Measurements from ENCODE around the gene SPOCK2.
"Not testable (repeated sequence)": the region's sequence is repeated elsewhere in the genome, so short reads cannot be mapped to it uniquely, and the experiment has no call there.

The SPOCK2 gene, protein sequence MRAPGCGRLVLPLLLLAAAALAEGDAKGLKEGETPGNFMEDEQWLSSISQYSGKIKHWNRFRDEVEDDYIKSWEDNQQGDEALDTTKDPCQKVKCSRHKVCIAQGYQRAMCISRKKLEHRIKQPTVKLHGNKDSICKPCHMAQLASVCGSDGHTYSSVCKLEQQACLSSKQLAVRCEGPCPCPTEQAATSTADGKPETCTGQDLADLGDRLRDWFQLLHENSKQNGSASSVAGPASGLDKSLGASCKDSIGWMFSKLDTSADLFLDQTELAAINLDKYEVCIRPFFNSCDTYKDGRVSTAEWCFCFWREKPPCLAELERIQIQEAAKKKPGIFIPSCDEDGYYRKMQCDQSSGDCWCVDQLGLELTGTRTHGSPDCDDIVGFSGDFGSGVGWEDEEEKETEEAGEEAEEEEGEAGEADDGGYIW

DNA sequence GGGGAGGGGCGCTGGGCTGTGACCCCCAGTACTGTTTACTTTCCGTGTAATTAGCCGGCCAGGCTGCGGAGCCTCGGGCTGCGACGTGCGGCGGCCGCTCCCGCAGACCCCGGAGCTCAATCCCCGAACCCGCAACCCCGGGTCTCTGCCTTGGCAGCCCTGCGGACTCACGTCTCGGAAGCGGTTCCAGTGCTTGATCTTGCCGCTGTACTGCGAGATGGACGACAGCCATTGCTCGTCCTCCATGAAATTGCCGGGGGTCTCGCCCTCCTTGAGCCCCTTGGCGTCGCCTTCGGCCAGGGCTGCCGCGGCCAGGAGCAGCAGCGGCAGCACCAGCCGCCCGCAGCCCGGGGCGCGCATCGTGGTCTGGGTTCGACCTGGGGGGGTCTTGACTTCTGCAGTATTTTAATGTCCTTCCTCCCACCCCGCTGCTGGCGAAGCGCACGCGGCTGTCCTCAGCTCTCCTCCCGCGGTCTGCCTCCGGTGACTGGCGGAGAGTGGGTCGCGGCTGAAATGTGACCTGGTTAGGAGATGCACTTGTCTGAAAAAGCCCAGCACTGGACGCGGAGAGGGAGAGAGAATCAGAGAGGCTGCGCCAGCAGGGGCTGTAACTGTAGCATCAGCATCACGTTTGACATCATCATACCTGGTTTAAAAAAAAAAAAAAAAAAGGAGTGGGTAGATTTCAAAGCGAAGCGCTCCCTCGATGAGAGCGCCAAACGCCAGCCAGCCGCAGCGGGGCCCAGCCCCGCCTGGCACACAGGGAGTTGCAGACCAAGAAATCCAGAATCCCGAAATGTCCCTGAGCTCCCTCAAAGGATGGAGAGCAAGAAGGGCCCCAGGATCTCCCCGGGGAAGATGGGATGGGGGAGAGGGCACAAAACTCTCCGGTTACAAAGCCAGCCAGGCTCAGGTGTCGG lies at the start of gene SPOCK2:
Gene SPOCK2 (minus strand): TSS at position 583 of the 920 bp plus-strand sequence. CDS start 223 bp downstream, at position 360.
- peak in 1 of 2 donors; percentile 43 for DNase-seq (ENCODE audit: low read depth in 2 of 2, low spot score in 1 of 2)

DNA sequence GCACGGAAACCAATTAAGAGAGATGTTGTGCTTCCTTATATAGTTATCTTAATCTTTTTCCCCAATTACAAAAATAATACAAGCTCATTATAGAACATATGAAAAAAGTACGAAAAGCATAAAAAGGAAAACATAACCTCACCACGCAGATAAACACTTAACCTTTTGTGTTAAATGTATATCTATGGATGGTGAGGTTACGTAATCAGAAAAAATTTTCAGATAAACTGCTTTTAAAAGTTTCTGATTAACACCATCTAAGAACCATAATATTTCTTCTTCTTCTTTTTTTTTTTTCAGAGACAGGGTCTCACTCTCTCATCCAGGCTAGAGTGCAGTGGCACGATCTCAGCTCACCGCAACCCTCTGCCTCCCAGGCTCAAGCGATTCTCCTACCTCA lies 49.2 kb upstream of the SPOCK2 start:
- no peak for DNase-seq (ENCODE audit: low read depth in 2 of 2, low spot score in 1 of 2)

DNA sequence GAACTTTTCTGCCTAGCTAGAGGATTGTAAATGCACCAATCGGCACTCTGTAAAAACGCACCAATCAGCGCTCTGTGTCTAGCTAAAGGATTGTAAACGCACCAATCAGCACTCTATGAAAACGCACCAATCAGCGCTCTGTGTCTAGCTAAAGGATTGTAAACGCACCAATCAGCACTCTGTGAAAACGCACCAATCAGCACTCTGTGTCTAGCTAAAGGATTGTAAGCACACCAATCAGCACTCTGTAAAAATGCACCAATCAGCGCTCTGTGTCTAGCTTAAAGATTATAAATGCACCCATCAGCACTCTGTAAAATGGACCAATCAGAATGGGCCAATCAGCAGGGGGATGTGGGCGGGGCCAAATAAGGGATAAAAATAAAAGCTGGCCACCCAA lies 47.9 kb upstream of the SPOCK2 start:
- DNase-seq (ENCODE audit: low read depth in 2 of 2, low spot score in 1 of 2) = not testable (repeated sequence)

DNA sequence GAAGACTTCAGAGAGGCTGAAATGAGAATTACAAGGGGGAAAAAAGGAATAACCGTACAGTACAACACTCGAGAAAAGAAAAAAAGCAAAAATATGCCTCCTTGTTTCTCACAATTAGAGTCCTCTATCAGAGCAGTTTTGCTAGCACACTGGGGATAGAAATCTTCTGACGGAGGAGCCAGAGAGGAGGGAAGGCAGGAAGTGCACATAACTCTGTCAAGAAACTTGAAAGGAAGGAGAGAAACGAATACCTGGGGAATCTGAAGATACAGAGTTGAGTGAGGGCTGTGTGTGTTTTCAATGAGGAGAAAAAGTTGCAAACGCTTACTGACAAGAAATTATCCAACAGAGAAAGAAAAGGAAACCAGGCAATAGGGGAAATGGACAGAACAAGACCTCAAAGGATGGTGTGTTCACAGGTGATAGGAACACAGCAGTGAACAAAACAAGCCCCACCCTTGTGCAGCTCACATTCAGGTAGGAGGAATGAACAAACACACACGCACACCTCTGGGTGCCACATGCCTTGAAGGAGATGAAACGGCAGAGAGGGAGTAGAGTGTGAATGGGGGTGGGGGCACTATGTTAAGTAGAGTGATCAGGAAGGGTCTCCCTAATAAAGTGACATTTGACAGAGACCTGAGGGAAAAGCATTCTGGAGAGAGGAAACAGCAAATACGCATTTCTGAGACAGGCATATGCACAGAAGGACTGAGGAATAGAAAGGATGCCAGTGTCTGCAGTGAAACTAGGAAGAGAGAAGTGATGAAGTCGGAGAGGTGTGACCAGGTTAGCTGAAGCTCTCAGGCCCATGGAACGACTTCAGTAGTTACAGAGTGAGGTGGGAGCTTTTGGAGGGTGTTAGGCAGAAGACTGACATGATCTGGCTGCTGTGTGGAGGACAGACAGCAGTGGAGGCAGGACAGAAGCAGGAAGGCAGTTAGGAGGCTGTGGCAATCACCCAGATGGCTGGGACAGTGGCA lies 46.7 kb upstream of the SPOCK2 start:
- DNase-seq (ENCODE audit: low read depth in 2 of 2, low spot score in 1 of 2) = no peak

DNA sequence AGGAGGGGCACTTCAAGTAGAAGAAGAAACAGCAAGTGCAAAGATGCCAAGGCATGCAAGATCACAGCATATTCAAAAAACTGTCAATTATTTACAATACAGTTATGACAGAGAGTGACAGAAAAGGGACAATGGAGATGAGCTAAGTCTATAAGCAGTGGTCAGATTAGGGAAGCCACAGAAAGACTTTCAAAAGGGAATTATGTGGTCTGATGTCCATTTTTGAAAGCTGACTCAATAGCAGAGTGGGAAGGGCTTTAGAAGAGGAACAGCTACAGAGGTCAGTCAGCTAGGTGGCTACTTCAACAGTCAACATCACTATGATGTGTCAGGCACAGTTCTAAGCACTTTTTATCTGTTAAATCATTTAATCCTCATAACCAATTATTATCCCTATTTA lies 45.2 kb upstream of the SPOCK2 start:
- DNase-seq (ENCODE audit: low read depth in 2 of 2, low spot score in 1 of 2) = no peak

DNA sequence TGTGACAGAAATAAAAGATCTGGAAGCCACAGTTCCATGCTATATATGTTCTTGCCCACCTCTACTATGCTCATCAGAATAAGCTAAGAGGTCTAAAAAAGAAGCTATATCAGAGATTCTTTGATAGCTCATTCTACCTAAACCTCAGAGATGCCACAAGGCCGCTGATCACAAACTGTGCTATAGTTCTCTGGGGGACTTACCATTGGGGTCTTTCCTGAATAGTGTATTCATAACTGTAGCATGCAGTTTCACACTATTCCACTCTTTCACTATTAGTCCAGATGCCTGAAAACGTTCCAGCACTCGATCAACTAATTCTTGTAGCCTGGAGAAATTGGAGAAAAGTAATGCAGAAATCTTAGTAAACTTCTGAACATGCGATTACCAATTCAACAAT lies 44.5 kb upstream of the SPOCK2 start:
- no peak for DNase-seq (ENCODE audit: low read depth in 2 of 2, low spot score in 1 of 2)

DNA sequence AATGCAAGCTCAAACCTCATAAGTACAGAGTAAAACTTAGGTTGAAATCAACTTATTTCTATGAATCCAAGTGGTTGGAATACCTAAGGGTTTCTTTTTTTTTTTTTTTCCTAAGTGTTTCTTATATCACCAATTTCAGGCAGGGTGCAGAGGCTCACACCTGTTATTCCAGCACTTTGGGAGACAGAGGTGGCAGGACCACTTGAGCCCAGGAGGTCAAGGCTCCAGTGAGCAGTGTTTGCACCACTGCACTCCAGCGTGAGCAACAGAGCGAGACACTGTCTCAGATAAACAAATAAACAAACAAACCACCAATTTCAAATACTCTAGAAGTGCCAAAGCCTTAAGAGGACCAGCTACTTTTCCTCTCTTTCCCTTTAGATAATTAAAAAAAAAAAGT lies 39.2 kb upstream of the SPOCK2 start:
- no peak for DNase-seq (ENCODE audit: low read depth in 2 of 2, low spot score in 1 of 2)

DNA sequence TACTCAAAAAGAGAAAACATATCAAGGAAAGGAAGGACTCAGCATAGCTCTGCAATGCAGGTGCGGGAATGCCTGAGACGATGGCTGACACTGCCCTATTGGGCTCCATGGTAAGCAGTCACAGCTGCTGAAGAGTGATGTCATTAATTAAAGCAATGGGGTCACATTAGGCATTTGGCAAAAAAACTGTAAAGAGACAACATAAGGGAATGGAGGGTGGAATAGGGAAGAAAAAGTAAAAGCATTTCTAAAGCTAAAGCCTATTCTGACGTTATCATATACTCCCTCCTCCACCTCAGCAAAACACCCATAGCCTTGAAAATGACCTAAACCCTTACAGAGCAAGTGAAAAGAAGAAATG lies 38.5 kb upstream of the SPOCK2 start:
- DNase-seq (ENCODE audit: low read depth in 2 of 2, low spot score in 1 of 2) = no peak

DNA sequence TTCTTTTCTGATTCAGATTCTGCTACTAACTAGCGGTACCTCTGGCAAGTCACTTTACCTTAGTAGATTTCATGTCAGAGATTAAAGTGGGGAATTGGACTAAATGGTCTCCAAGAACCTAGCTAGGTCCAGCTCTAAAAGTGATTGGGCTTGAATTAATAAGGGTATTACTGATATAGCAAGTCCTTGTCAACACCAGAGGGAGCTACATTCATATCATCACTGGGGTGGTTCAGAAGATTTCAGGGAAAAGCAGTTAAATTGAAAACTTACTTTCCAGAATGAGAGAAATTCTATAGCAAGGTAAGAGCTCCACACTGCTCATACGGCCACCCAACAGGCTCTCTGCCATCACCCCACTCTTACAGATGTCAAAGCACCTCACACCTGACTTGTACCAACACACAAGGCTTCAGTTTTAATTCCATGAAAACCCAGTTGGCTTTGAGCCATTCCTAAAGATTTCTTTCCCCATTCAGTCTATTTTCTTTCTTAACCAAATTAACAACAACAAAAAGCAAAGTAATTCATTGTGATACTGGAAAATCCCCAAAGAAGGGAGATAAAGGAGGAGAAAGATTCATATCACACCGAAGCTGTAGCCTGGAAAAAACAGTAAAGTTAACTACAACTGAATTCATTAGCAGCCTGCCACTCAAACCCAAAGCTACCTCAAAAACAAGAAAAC lies 38.0 kb upstream of the SPOCK2 start:
- no peak for DNase-seq (ENCODE audit: low read depth in 2 of 2, low spot score in 1 of 2)

DNA sequence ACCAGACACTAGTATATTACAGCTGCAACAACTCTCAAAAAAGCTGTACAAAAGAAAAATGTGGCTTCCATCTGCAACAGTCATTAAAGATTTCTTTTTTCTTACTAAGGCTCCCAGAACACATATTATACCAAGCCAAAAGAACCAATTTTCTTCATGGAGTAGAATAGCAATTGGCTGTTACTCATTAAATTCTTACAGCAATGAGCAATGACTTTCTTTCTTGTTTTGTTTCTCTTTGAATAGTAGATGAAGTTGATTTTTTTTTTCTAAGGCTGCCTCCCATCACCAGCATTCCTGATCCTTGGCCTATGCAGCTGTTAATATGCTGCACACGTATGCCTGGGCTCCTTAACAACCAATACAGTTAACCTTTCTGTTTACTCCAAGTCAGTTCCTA lies 36.6 kb upstream of the SPOCK2 start:
- no peak for DNase-seq (ENCODE audit: low read depth in 2 of 2, low spot score in 1 of 2)

DNA sequence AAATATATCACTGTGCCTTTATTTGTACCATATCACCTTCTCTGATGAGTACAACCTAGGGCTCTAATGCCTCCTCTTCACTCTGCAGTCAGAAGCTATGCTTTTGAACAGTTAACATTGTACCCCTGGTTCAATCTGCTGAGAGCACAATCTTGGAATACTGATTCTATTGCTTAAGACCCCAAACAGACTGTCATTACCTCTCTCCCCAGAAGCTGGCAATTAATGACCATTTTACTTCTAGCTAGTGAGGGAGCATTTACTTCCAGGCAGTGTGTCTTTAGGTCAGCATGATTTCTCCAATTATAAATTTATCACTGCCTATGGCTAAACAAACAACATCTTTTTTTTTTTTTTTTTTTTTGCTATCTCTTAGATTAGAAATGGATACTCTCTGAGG lies 36.0 kb upstream of the SPOCK2 start:
- no peak for DNase-seq (ENCODE audit: low read depth in 2 of 2, low spot score in 1 of 2)

DNA sequence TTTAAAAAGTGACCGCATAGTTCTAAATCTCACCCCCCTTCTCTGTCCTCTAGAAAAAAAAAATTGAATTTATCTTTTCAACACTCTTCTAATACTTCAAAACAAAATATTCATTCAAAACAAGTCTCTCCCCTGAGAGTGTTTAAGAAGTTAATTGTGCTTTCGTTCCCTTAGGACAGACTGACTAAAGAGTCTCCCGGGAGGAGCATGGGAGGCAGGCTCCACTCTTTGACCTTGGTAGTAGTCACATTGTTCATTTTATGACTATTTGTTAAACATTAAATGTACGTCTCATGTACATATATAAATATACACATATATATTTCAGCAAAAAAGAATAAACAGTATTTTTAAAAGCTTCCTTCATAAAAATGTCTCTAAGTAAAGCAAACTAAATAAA lies 35.3 kb upstream of the SPOCK2 start:
- no peak for DNase-seq (ENCODE audit: low read depth in 2 of 2, low spot score in 1 of 2)

DNA sequence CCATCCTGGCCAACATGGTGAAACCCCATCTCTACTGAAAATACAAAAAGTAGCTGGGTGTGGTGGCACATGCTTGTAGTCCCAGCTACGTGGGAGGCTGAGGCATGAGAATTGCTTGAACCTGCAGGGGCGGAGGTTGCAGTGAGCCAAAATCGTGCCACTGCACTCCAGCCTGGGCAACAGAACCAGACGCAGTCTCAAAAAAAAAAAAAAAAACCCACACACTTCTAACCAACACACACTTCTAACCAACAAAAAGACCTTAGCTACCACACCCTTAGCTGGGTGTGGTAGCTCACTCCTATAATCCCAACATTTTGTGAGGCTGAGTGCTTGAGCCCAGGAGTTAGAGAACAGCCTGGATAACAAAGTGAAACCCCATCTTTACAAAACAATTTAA lies 33.9 kb upstream of the SPOCK2 start:
- no peak for DNase-seq (ENCODE audit: low read depth in 2 of 2, low spot score in 1 of 2)

DNA sequence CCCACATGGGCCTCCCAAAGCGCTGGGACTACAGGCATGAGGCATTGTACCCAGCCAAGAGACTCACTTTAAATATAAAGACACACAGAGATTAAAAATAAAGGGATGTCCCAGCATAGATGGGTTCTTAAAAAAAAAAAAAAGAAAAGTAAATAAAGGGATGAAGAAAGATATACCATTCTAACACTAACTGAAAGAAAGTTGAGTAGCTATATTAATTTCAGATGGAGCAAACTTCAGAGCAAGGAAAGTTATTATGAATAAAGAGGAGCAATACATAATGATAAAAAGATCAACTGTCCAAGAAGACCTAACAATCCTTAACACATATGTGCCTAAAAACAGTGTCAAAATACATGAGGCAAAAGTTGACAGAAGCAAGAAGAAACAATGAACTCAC lies 33.0 kb upstream of the SPOCK2 start:
- no peak for DNase-seq (ENCODE audit: low read depth in 2 of 2, low spot score in 1 of 2)

DNA sequence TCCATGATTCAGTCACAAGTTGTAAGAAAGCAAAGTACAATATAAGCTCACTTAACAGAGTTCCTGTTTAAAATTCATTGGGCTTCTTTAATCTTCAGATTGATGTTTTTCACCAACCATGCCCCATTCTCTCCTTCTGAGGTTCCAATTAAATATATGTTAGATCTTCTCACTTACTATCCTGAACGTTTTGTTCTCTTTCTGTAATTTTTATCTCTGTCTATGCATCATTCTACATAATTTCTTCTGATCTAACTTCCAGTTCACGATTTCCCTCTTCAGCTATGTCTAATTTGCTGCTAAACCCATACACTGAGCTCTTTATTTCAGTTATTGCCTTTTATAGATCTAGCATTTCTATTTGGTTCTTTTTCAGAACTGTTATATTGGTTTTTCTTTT lies 28.0 kb upstream of the SPOCK2 start:
- no peak for DNase-seq (ENCODE audit: low read depth in 2 of 2, low spot score in 1 of 2)

DNA sequence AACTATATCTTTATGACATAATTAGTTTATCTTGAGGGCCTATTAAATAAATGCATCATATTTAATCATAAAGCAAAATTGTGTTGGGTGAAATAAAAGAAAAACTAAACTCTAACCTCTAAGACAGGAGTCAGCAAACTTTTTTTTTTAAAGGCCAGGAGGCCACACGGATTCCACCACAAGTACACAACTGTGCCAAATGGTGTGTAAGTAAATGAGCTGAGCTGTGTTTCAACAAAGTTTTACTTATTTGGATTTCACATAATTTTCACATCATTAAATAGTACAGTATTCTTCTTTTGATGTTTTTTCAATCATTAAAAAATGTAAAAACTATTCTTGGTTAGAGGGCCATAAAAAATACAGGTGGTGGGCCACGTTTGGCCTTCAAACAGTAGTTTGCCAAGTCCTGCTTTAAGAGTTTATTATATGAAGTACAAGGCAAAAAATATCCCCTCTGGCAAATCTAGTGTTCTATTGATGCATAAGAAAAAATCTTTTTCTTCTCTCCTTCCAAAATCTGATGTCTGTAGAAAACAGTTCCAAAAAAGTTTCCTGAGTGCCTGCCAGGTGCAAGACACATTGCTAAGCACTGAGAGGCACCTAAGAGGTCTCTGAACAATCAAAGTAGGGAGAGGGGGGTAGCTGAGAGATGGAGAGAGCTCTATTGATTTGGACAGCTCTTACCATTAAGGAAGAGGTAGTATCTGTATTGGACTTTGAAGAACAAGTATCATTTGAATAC lies 26.5 kb upstream of the SPOCK2 start:
- DNase-seq (ENCODE audit: low read depth in 2 of 2, low spot score in 1 of 2) = no peak

DNA sequence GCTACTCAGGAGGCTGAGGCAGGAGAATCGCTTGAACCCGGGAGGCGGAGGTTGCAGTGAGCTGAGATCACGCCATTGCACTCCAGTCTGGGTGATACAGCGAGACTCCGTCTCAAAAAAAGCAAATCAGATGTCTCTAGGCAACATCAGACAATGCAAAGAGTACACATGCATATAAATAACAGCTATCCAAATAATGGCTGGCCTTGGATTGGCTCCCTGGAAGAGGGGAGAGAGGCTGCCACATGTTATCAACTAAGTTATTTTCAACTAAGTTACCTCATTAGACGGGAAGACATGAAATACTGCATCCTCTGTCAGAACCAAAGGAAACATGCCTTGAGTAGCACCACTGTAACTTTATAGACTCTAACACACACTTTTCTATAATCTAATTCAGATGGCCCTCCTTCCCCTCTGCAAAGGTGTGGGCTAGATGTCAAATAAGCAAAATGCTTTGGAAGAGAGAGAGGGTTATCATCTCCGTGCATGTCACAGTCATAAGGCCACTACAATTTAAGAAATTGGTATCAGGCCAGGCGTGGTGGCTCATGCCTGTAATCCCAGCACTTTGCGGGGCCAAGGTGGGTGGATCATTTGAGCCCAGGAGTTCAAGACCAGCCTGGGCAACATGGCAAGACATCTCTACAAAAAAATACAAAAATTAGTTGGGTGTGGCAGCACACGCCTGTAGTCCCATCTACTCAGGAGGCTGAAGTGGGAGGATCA lies 22.5 kb upstream of the SPOCK2 start:
- DNase-seq (ENCODE audit: low read depth in 2 of 2, low spot score in 1 of 2) = no peak

DNA sequence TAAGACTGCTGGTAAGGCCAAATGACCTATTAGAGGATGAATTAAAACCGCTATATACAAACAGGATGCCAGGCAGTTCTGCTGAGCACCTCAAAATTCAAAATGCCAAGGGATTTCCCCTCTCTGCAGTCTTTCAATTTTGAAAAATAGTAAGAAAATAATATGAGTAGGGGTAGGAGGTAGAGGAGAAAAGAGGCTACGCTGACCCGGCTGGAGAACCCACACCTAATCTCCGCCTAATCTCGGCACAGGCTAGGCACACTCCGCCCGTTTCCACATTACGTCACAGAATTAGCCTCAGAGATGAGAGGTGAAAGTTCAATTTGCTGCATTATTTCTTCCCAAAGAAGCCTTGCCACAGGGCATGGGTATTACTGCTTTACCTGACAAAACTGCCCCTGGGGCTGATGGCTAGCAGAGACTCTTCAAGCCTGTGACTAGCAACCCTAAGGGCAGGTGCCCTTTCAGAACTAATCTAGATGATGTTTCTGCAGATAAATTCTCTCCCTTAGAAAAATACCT lies 21.3 kb upstream of the SPOCK2 start:
- DNase-seq (ENCODE audit: low read depth in 2 of 2, low spot score in 1 of 2) = no peak
